Panc1 (cell line): Measurements from ENCODE around the gene RBM47. TPM values are rescaled to one million over a fixed set of nuclear protein-coding genes. Genes with fewer than 3 reads are reported as not detected.

ENCODE experiments used
- ATAC-seq: fragments of 200-7000 bp; cut with Tn5 transposase; 2 replicates; pipeline ENCODE4 v1.9.1; 2020; ENCODE audit warnings: mild to moderate bottlenecking, moderate library complexity
- BruUV-seq: library from RNA; stranded (reverse); fragments of 400-500 nt; replicated peaks from 2 replicates; lab custom pipeline; 2021; lab: Mats Ljungman, UMichigan
- CTCF ChIA-PET: fragments of 300-600 bp; sonication (Branson Sonifier 250); formaldehyde crosslinking; loops from one replicate; lab custom pipeline; 2022; ENCODE audit warnings: antibody characterized with exemption; lab: Charles Lee
- POLR2A ChIA-PET: fragments of 300-600 bp; sonication (Branson Sonifier 250); formaldehyde crosslinking; loops from one replicate; lab custom pipeline; 2022; ENCODE audit warnings: antibody characterized with exemption; lab: Charles Lee
- DNase-seq: peaks from one replicate; pipeline ENCODE4 v3.0.0-alpha.2; 2010; ENCODE audit warnings: low read depth, low spot score
- H3K27ac ChIP-seq: 2 replicates; pipeline ENCODE4 v1.5.1; 2011; ENCODE audit warnings: mild to moderate bottlenecking, low read length, inconsistent platforms
- H3K27me3 ChIP-seq: fragments of 200-500 bp; sonication (Bioruptor generic); 2 replicates; pipeline ENCODE4 v1.6.0; 2014; ENCODE audit warnings: low read length, inconsistent platforms; ENCODE audit not compliant: control insufficient read depth, insufficient read depth
- H3K36me3 ChIP-seq: fragments of 200-500 bp; sonication (Bioruptor generic); 2 replicates; pipeline ENCODE4 v1.5.1; 2014; ENCODE audit warnings: inconsistent platforms, mild to moderate bottlenecking, low read length, moderate library complexity; ENCODE audit not compliant: control insufficient read depth, insufficient read depth
- H3K4me1 ChIP-seq: 2 replicates; pipeline ENCODE4 v1.5.1; 2011; ENCODE audit warnings: inconsistent platforms, mild to moderate bottlenecking, low read length, moderate library complexity; ENCODE audit not compliant: control insufficient read depth, insufficient read depth
- H3K4me3 ChIP-seq, 2 experiments: 2 replicates each; pipeline ENCODE4 v1.5.1; 2011 to 2012; ENCODE audit warnings: low read depth in 2 of 2, low read length in 2 of 2, mild to moderate bottlenecking in 2 of 2, inconsistent platforms in 1 of 2, moderate library complexity in 1 of 2
- H3K9me3 ChIP-seq: fragments of 200-500 bp; sonication (Bioruptor generic); 2 replicates; pipeline ENCODE4 v1.5.1; 2014; ENCODE audit warnings: low read depth, mild to moderate bottlenecking, inconsistent platforms, low read length, moderate library complexity; ENCODE audit not compliant: control insufficient read depth, insufficient read depth
- POLR2AphosphoS5 ChIP-seq: IDR thresholded peaks from 2 replicates; pipeline ENCODE4 v1.6.1; 2012; ENCODE audit warnings: mild to moderate bottlenecking, low read depth, low read length, moderate library complexity
- REST ChIP-seq, 2 experiments: IDR thresholded peaks; 2 replicates each; pipeline ENCODE4 v1.6.1; 2011 to 2012; ENCODE audit warnings: low read depth in 2 of 2, control low read depth in 1 of 2, low read length in 1 of 2, mild to moderate bottlenecking in 1 of 2, moderate library complexity in 1 of 2; ENCODE audit not compliant: insufficient read depth in 1 of 2
- SIN3A ChIP-seq: IDR thresholded peaks from 2 replicates; pipeline ENCODE4 v1.6.1; 2012; ENCODE audit warnings: low read depth, mild to moderate bottlenecking, low read length, moderate library complexity, borderline replicate concordance; ENCODE audit not compliant: insufficient read depth
- TCF7L2 ChIP-seq: IDR thresholded peaks from 2 replicates; pipeline ENCODE4 v1.6.1; 2011; ENCODE audit warnings: mild to moderate bottlenecking, low read depth, low read length, inconsistent platforms
- in situ Hi-C: cut with HindIII; loops from 2 replicates; pipeline ENCODE4 v1.10.0; 2016; ENCODE audit warnings: low sequenced_read_pairs, low pct_unique_long_range_greater_than_20kb
- intact Hi-C: fragments of 100-400 bp; cut with micrococcal nuclease; formaldehyde crosslinking; loops from one replicate; pipeline ENCODE4 v1.10.0; 2022; ENCODE audit not compliant: unreplicated experiment
- total RNA-seq: library from RNA; stranded (reverse); gene quantifications from one replicate; pipeline ENCODE4 v1.2.1, GENCODE V29; 2021; ENCODE audit not compliant: unreplicated experiment
- TF ChIP-seq, protein P1 (sequence below): fragments of 450-650 bp; IDR thresholded peaks from 2 replicates; pipeline ENCODE4 v1.5.1; 2017; ENCODE audit warnings: mild to moderate bottlenecking

The RBM47 gene
- total RNA-seq, 1 experiment from 2014 or later: 2.0 TPM

DNA sequence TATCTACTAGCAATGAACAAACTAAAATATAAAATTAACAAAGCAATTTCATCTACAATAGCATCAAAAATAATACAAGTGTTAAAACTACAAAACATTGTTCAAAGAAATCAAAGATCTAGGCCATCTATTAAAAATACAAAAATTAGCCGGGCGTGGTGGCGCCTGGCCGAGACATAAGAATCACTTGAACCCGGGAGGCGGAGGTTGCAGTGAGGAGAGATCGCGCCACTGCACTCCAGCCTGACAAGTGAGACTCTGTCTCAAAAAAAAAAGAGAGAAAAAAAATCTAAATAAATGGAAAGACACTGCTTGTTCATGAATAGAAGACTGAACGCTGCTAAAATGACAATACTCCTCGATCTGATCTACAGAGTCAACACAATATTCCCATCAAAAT, 139.2 kb downstream of the RBM47 start:
- DNase-seq (no peak), ATAC-seq (no peak)
- Histone ChIP-seq H3K27me3 (no peaks in the 10 kb centered on the region), H3K36me3 (no peaks in the 10 kb centered on the region), H3K9me3 (no peaks in the 10 kb centered on the region), H3K4me1 (no peaks in the 10 kb centered on the region), H3K4me3 (no peak overlapping the region), H3K27ac (no peak overlapping the region)
- in situ Hi-C loops: no loop called here
- ChIA-PET POLR2A (no interaction called here), CTCF (no interaction called here)
- BruUV-seq: no TSS peak
- intact Hi-C loops: no loop called here
- TF ChIP-seq REST (IDR thresholded peaks at IDR 0.05; ENCODE audit: insufficient read depth in 1 of 2, low read depth in 2 of 2, low read length in 1 of 2) (no peak), SIN3A (no peak), POLR2AphosphoS5 (no peak), TCF7L2 (no peak)
- TF ChIP-seq, protein P1, sequence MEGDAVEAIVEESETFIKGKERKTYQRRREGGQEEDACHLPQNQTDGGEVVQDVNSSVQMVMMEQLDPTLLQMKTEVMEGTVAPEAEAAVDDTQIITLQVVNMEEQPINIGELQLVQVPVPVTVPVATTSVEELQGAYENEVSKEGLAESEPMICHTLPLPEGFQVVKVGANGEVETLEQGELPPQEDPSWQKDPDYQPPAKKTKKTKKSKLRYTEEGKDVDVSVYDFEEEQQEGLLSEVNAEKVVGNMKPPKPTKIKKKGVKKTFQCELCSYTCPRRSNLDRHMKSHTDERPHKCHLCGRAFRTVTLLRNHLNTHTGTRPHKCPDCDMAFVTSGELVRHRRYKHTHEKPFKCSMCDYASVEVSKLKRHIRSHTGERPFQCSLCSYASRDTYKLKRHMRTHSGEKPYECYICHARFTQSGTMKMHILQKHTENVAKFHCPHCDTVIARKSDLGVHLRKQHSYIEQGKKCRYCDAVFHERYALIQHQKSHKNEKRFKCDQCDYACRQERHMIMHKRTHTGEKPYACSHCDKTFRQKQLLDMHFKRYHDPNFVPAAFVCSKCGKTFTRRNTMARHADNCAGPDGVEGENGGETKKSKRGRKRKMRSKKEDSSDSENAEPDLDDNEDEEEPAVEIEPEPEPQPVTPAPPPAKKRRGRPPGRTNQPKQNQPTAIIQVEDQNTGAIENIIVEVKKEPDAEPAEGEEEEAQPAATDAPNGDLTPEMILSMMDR: no peak

- POLR2A ChIA-PET: no interaction called here
- no peak for DNase-seq
Observed at GRCh38 chr4:40489961-40490360, 139.7 kb downstream of the RBM47 start.

More at GRCh38 chr4:40489961-40490360, 139.7 kb downstream of the RBM47 start:
- Histone ChIP-seq H3K27ac (no peak overlapping the region), H3K27me3 (no peaks in the 10 kb centered on the region), H3K4me1 (no peaks in the 10 kb centered on the region), H3K36me3 (no peaks in the 10 kb centered on the region), H3K4me3 (no peak overlapping the region), H3K9me3 (no peaks in the 10 kb centered on the region)
- ATAC-seq: no peak
- no peak for TF ChIP-seq REST (IDR thresholded peaks at IDR 0.05; ENCODE audit: insufficient read depth in 1 of 2, low read depth in 2 of 2, low read length in 1 of 2)
- CTCF ChIA-PET: no interaction called here
- no TSS peak for BruUV-seq
- in situ Hi-C loops (no loop called here), intact Hi-C loops (no loop called here)
